HFFc6 (cell line): Measurements from ENCODE around the gene PLIN4. TPM values are rescaled to one million over a fixed set of nuclear protein-coding genes. Genes with fewer than 3 reads are reported as not detected.

ENCODE experiments used
- DNase-seq: peaks from one replicate; pipeline ENCODE4 v3.0.0-alpha.2; 2018
- H3K27ac Mint-ChIP-seq: 2 replicates; pipeline ENCODE4 v1.8.0; 2020; ENCODE audit warnings: mild to moderate bottlenecking, mixed read lengths
- H3K27me3 Mint-ChIP-seq: 2 replicates; pipeline ENCODE4 v1.8.0; 2021; ENCODE audit warnings: mild to moderate bottlenecking, moderate library complexity, mixed read lengths; ENCODE audit not compliant: insufficient read depth
- H3K36me3 Mint-ChIP-seq: 2 replicates; pipeline ENCODE4 v1.8.0; 2021; ENCODE audit warnings: low read depth, mixed read lengths
- H3K4me1 Mint-ChIP-seq: 2 replicates; pipeline ENCODE4 v1.8.0; 2020; ENCODE audit warnings: low read depth, mixed read lengths
- H3K4me3 Mint-ChIP-seq: 2 replicates; pipeline ENCODE4 v1.8.0; 2020; ENCODE audit warnings: mild to moderate bottlenecking, moderate library complexity, mixed read lengths
- H3K9me3 Mint-ChIP-seq: 2 replicates; pipeline ENCODE4 v1.8.0; 2020; ENCODE audit warnings: mild to moderate bottlenecking, mixed read lengths
- CTCF ChIP-seq: fragments of 200-600 bp; sonication (generic); IDR thresholded peaks from 2 replicates; pipeline ENCODE4 v1.5.0; 2021; ENCODE audit warnings: antibody characterized with exemption, mild to moderate bottlenecking
- total RNA-seq, 6 experiments: library from RNA; stranded (reverse); fragmentation: NEBNext Ultra II Directional; extraction: Animal tissue kit (Norgen Biotek cat#: 25700); gene quantifications; 2 replicates in 1 of 6; 3 replicates in 5 of 6; pipeline ENCODE4 v1.2.3, GENCODE V29; 2021

The PLIN4 gene
- total RNA-seq, 6 experiments from 2014 or later: not detected

- no peak for TF ChIP-seq CTCF
- H3K4me3 Mint-ChIP-seq: no peak overlapping the region
- H3K9me3 Mint-ChIP-seq: no peaks in the 10 kb centered on the region
- no peak for DNase-seq
- peaks cover 9% of the 10 kb centered on the region for H3K27me3 Mint-ChIP-seq
- H3K36me3 Mint-ChIP-seq: no peaks in the 10 kb centered on the region
- H3K4me1 Mint-ChIP-seq: 0 out of 2 replicates have a peak, but pooled peaks cover 6% of the 10 kb centered on the region
- H3K27ac Mint-ChIP-seq: no peak overlapping the region
These were observed 1.4 kb upstream of the PLIN4 start for GRCh38 chr19:4519521-4520277.

GRCh38 chr19:4519172-4519496 lies 848 bp upstream of the PLIN4 start:
- Mint-ChIP-seq H3K27ac (no peak overlapping the region), H3K36me3 (no peaks in the 10 kb centered on the region), H3K4me1 (0 out of 2 replicates have a peak, but pooled peaks cover 6% of the 10 kb centered on the region), H3K4me3 (no peak overlapping the region), H3K9me3 (no peaks in the 10 kb centered on the region), H3K27me3 (peaks cover 9% of the 10 kb centered on the region)
- DNase-seq: no peak
- no peak for TF ChIP-seq CTCF

DNA sequence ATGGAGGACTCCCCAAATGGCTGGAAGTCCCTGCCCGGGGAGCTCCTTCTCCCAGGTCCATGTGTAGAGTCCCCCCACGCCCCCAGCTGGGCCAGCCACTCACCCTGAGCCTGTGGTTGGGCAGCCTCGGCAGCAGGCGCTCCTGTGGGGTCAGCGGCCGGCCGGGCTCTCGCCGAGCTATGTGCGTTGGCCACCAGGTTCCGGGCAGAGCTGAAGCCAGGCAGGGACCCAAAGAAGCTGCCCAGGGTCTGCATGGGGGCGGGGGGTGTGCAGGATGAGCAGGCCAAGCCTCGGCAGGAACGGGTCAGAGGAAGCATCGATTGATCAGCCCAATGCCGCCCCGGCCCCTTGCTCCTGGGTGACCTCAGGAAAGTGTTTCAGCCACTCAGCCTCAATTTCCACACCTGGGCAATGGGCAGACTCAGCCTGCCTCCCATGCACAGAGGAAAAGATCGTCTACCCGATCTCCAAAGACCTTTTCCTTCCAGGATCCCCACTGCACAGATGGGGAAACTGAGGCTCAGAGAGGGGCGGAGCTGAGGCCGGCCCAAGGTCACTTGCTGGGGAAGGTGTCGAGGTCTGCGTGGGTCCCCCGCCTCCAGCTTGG lies 732 bp downstream of the PLIN4 start:
- Mint-ChIP-seq H3K36me3 (no peaks in the 10 kb centered on the region), H3K4me1 (0 out of 2 replicates have a peak, but pooled peaks cover 6% of the 10 kb centered on the region), H3K27ac (no peak overlapping the region), H3K9me3 (no peaks in the 10 kb centered on the region), H3K4me3 (no peak overlapping the region), H3K27me3 (peaks cover 14% of the 10 kb centered on the region)
- DNase-seq: no peak
- TF ChIP-seq CTCF: no peak

- no peak overlapping the region for H3K27ac Mint-ChIP-seq
- DNase-seq: no peak
- no peak for TF ChIP-seq CTCF
- no peaks in the 10 kb centered on the region for H3K9me3 Mint-ChIP-seq
- 0 out of 2 replicates have a peak, but pooled peaks cover 6% of the 10 kb centered on the region for H3K4me1 Mint-ChIP-seq
- peaks cover 14% of the 10 kb centered on the region for H3K27me3 Mint-ChIP-seq
- H3K4me3 Mint-ChIP-seq: no peak overlapping the region
- H3K36me3 Mint-ChIP-seq: no peaks in the 10 kb centered on the region
These were observed 1.4 kb downstream of the PLIN4 start for GRCh38 chr19:4516939-4517300.

DNA sequence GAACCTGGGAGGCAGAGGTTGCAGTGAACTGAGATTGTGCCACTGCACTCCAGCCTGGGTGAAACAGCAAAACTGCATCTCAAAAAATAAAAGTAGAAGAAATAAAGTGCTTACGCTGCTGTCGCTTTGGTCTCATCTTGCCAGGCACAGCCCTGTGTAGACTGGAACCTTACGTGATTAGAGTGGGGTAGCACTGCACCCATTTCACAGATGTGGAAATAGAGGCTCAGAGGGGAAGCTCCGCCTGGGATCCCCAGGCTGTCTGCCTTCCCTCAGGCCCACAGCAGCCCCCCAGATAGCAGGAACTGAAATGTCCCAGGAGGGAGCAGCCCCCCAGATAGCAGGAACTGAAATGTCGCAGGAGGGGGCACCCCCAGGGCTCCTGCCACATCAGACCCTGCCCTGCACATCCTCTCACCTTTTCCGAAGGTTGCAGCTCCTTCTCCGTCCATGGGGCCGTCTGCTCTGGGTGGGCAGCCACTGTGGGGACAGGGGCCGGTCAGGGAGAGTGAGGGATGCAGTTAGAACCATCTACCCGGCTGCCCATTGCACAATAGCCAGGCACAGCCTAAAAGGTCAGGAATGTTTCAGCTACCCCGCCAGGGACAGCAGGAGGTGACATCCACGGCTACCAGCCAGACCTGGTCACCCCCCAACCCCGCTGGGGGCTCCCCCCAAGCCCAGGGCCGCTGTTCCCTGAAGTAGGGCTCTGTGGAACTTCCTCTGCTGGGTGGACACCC lies 1.9 kb downstream of the PLIN4 start:
- Mint-ChIP-seq H3K36me3 (no peaks in the 10 kb centered on the region), H3K27ac (no peak overlapping the region), H3K4me3 (no peak overlapping the region), H3K27me3 (peaks cover 9% of the 10 kb centered on the region), H3K4me1 (0 out of 2 replicates have a peak, but pooled peaks cover 3% of the 10 kb centered on the region), H3K9me3 (no peaks in the 10 kb centered on the region)
- TF ChIP-seq CTCF: no peak
- DNase-seq: no peak
